ENCODE data around the gene SLC25A26.

SLC25A26 gene

GRCh38 chr3:66400411-66401156, 179.8 kb downstream of the SLC25A26 start:
- no peak for DNase-seq (ENCODE audit: low read depth, low spot score)
- TF ChIP-seq POLR2AphosphoS5 (IDR thresholded peaks at IDR 0.05; ENCODE audit: borderline replicate concordance, low read depth, low read length) (no peak), EZH2 (IDR thresholded peaks at IDR 0.05) (no peak), FOXP2 (optimal IDR thresholded peaks at IDR 0.05; ENCODE audit: control extremely low read depth, extremely low read length, insufficient read depth) (no peak)
- Histone ChIP-seq H3K36me3 (ENCODE audit: insufficient read depth, low read length) (peaks cover 4% of the 10 kb centered on the region; the same call in 1 of the 2 replicates), H3K27ac (no peak overlapping the region), H3K4me3 (no peak overlapping the region), H3K9ac (ENCODE audit: insufficient read length) (no peak overlapping the region), H3K9me3 (ENCODE audit: low read depth, low read length) (no peaks in the 10 kb centered on the region)

- Histone ChIP-seq H3K9me3 (ENCODE audit: low read depth, low read length) (no peaks in the 10 kb centered on the region), H3K27ac (no peak overlapping the region), H3K4me3 (no peak overlapping the region), H3K36me3 (ENCODE audit: insufficient read depth, low read length) (peaks cover 3% of the 10 kb centered on the region; the same call in 1 of the 2 replicates), H3K9ac (ENCODE audit: insufficient read length) (no peak overlapping the region)
- TF ChIP-seq EZH2 (IDR thresholded peaks at IDR 0.05) (no peak), POLR2AphosphoS5 (IDR thresholded peaks at IDR 0.05; ENCODE audit: borderline replicate concordance, low read depth, low read length) (no peak), FOXP2 (optimal IDR thresholded peaks at IDR 0.05; ENCODE audit: control extremely low read depth, extremely low read length, insufficient read depth) (no peak)
- no peak for DNase-seq (ENCODE audit: low read depth, low spot score)
Measured at GRCh38 chr3:66401157-66401550, 180.4 kb downstream of the SLC25A26 start.

- no peak overlapping the region for H3K4me3 ChIP-seq
- no peak for TF ChIP-seq POLR2AphosphoS5 (IDR thresholded peaks at IDR 0.05; ENCODE audit: borderline replicate concordance, low read depth, low read length)
- no peak for TF ChIP-seq FOXP2 (optimal IDR thresholded peaks at IDR 0.05; ENCODE audit: control extremely low read depth, extremely low read length, insufficient read depth)
- no peak for TF ChIP-seq EZH2 (IDR thresholded peaks at IDR 0.05)
- H3K27ac ChIP-seq: no peak overlapping the region
- H3K36me3 ChIP-seq (ENCODE audit: insufficient read depth, low read length): no peaks in the 10 kb centered on the region; the same call in 1 of the 2 replicates
- H3K9me3 ChIP-seq (ENCODE audit: low read depth, low read length): no peaks in the 10 kb centered on the region
- no peak overlapping the region for H3K9ac ChIP-seq (ENCODE audit: insufficient read length)
- DNase-seq (ENCODE audit: low read depth, low spot score): no peak
Measured at GRCh38 chr3:66401675-66402491, 181.1 kb downstream of the SLC25A26 start.

DNA sequence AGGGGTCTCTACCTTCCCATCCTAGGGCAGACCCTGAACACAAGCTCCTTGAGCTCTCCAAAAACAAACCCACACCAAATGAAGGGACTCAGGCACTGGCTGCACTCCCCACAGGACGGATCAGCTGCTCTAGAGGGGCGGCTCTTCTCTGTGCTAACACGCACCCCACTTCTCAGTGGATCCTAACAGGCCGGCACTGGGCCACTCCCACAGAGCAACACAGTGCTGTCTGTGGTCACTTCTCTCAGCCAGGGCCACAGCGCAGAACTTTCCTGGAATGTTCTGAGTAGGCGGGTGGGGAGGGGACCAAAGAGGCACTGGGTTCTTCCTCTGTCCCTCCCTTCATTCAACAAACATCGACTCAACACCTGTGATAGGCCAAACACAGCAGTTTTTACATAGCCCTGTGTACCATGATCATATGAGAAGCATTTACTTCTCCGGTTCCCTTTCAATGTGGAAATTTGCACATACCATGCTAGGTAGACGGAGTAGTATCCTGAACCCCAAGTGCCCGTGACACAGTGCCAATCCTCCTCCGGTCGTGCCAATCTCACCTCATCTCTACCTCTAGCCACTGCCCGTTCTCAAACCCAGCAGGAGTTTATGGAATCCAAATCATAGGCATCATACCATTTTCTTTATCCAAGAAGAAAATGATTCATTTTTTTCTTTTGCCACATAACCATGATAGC, 181.9 kb downstream of the SLC25A26 start:
- Histone ChIP-seq H3K9me3 (ENCODE audit: low read depth, low read length) (no peaks in the 10 kb centered on the region), H3K36me3 (ENCODE audit: insufficient read depth, low read length) (no peaks in the 10 kb centered on the region; the same call in 1 of the 2 replicates), H3K4me3 (no peak overlapping the region), H3K9ac (ENCODE audit: insufficient read length) (no peak overlapping the region), H3K27ac (no peak overlapping the region)
- TF ChIP-seq EZH2 (IDR thresholded peaks at IDR 0.05) (no peak), FOXP2 (optimal IDR thresholded peaks at IDR 0.05; ENCODE audit: control extremely low read depth, extremely low read length, insufficient read depth) (no peak), POLR2AphosphoS5 (IDR thresholded peaks at IDR 0.05; ENCODE audit: borderline replicate concordance, low read depth, low read length) (no peak)
- no peak for DNase-seq (ENCODE audit: low read depth, low spot score)

- Histone ChIP-seq H3K9ac (ENCODE audit: insufficient read length) (no peak overlapping the region), H3K27ac (no peak overlapping the region), H3K4me3 (no peak overlapping the region), H3K9me3 (ENCODE audit: low read depth, low read length) (no peaks in the 10 kb centered on the region), H3K36me3 (ENCODE audit: insufficient read depth, low read length) (no peaks in the 10 kb centered on the region; the same call in 1 of the 2 replicates)
- no peak for TF ChIP-seq EZH2 (IDR thresholded peaks at IDR 0.05)
- TF ChIP-seq FOXP2 (optimal IDR thresholded peaks at IDR 0.05; ENCODE audit: control extremely low read depth, extremely low read length, insufficient read depth): no peak
- TF ChIP-seq POLR2AphosphoS5 (IDR thresholded peaks at IDR 0.05; ENCODE audit: borderline replicate concordance, low read depth, low read length): no peak
- DNase-seq (ENCODE audit: low read depth, low spot score): no peak
Measured at GRCh38 chr3:66403323-66403990, 182.7 kb downstream of the SLC25A26 start.

DNA sequence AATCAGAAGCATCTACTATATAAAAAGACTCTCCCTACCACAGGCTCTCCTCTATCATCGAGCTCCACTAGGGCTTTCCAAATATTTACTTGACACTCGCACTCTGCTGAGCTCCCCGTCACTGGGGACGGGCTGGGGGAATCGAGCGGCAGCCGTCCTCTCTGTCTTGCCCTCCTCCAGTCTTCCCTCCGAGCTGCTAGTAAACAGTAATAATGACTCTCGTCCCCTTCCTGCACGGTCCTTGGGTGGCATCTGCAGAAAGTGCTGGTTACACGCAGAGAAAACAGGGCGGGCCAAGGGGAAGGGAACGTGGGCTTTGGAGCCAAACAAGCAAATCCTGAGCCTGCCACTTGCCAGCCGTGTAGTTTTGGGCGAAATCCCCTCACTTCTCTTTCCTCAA, 183.4 kb downstream of the SLC25A26 start:
- H3K27ac ChIP-seq: no peak overlapping the region
- no peak overlapping the region for H3K9ac ChIP-seq (ENCODE audit: insufficient read length)
- DNase-seq (ENCODE audit: low read depth, low spot score): no peak
- H3K36me3 ChIP-seq (ENCODE audit: insufficient read depth, low read length): no peaks in the 10 kb centered on the region; the same call in 1 of the 2 replicates
- TF ChIP-seq POLR2AphosphoS5 (IDR thresholded peaks at IDR 0.05; ENCODE audit: borderline replicate concordance, low read depth, low read length): no peak
- TF ChIP-seq EZH2 (IDR thresholded peaks at IDR 0.05): no peak
- no peak for TF ChIP-seq FOXP2 (optimal IDR thresholded peaks at IDR 0.05; ENCODE audit: control extremely low read depth, extremely low read length, insufficient read depth)
- no peaks in the 10 kb centered on the region for H3K9me3 ChIP-seq (ENCODE audit: low read depth, low read length)
- H3K4me3 ChIP-seq: no peak overlapping the region

DNA sequence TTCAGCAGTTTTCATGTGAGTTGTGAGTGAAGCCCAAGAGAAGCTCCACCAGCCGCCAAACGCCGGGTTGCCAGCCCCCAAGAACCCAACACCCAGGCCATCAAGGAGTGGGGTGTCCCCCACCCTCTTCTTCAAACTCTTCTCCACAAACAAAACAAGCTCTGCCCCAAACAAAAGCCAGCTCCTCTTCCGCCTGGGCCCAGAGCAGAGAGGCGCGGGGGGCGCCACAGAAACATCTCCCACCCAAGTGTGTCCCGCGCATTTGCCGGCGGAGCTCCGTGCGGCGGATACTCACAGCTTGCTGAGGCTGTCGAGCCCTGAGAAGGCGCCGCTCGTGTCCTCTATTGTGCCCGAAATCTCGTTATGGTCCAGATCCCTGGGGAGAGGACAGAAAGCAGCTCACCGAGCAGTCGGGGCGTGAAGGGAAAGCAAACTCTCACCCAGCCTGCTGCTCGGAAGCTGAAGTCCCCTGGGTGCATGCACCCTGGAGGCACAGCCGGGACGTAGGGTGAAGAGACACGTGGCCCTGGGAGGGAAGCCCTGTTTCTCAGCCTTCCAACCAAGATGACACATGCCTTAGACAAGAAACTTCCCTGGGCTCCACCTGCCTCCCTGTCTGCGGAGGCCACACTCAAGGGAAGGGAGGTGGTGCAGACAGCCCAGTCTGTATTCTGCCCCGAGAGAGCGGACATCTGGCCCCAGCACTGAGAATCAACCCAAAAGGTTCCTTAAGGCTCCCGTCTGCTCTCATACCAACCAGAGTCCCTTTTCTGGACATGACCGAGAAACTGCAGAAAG, 184.3 kb downstream of the SLC25A26 start:
- H3K36me3 ChIP-seq (ENCODE audit: insufficient read depth, low read length): no peaks in the 10 kb centered on the region; the same call in 1 of the 2 replicates
- H3K9ac ChIP-seq (ENCODE audit: insufficient read length): no peak overlapping the region
- H3K27ac ChIP-seq: no peak overlapping the region
- H3K4me3 ChIP-seq: no peak overlapping the region
- no peak for TF ChIP-seq FOXP2 (optimal IDR thresholded peaks at IDR 0.05; ENCODE audit: control extremely low read depth, extremely low read length, insufficient read depth)
- TF ChIP-seq POLR2AphosphoS5 (IDR thresholded peaks at IDR 0.05; ENCODE audit: borderline replicate concordance, low read depth, low read length): no peak
- no peak for TF ChIP-seq EZH2 (IDR thresholded peaks at IDR 0.05)
- DNase-seq (ENCODE audit: low read depth, low spot score): no peak
- H3K9me3 ChIP-seq (ENCODE audit: low read depth, low read length): no peaks in the 10 kb centered on the region
